ENCODE data around the gene BCL2L1.
"Not testable (repeated sequence)": the region's sequence is repeated elsewhere in the genome, so short reads cannot be mapped to it uniquely, and the experiment has no call there.

Gene BCL2L1

GRCh38 chr20:31673943-31674463 lies 48.7 kb downstream of the BCL2L1 start:
- no peak for DNase-seq

- DNase-seq = no peak
Measured at GRCh38 chr20:31673435-31673834, 49.2 kb downstream of the BCL2L1 start.

GRCh38 chr20:31671324-31671723 lies 51.3 kb downstream of the BCL2L1 start:
- no peak for DNase-seq

GRCh38 chr20:31670371-31671228 lies 52.1 kb downstream of the BCL2L1 start:
- peak; percentile 54 for DNase-seq

GRCh38 chr20:31669876-31670275 lies 52.8 kb downstream of the BCL2L1 start:
- no peak for DNase-seq

- not testable (repeated sequence) for DNase-seq
Measured at GRCh38 chr20:31668944-31669343, 53.7 kb downstream of the BCL2L1 start.

GRCh38 chr20:31667315-31668285 lies 55.1 kb downstream of the BCL2L1 start:
- DNase-seq = no peak

- DNase-seq = no peak
Measured at GRCh38 chr20:31666258-31667042, 56.2 kb downstream of the BCL2L1 start.

- DNase-seq = no peak
Measured at GRCh38 chr20:31665753-31666152, 56.9 kb downstream of the BCL2L1 start.

- no peak for DNase-seq
Measured at GRCh38 chr20:31664696-31665354, 57.8 kb downstream of the BCL2L1 start.

GRCh38 chr20:31663838-31664695 lies 58.6 kb downstream of the BCL2L1 start:
- no peak for DNase-seq

GRCh38 chr20:31663524-31663837 lies 59.2 kb downstream of the BCL2L1 start:
- no peak for DNase-seq

GRCh38 chr20:31662372-31662854 lies 60.3 kb downstream of the BCL2L1 start:
- no peak for DNase-seq

- peak; percentile 90 for DNase-seq
Measured at GRCh38 chr20:31661625-31662371, 60.9 kb downstream of the BCL2L1 start.

GRCh38 chr20:31654534-31654933 lies 68.1 kb downstream of the BCL2L1 start:
- DNase-seq = no peak

GRCh38 chr20:31653561-31653960 lies 69.1 kb downstream of the BCL2L1 start:
- DNase-seq = no peak

GRCh38 chr20:31652917-31653396 lies 69.7 kb downstream of the BCL2L1 start:
- DNase-seq = no peak

GRCh38 chr20:31648104-31648503 lies 74.6 kb downstream of the BCL2L1 start:
- DNase-seq = not testable (repeated sequence)

- no peak for DNase-seq
Measured at GRCh38 chr20:31644701-31645100, 78.0 kb downstream of the BCL2L1 start.

GRCh38 chr20:31643522-31643921 lies 79.1 kb downstream of the BCL2L1 start:
- DNase-seq = no peak
